ENCODE results near the gene ASXL1.

DNA sequence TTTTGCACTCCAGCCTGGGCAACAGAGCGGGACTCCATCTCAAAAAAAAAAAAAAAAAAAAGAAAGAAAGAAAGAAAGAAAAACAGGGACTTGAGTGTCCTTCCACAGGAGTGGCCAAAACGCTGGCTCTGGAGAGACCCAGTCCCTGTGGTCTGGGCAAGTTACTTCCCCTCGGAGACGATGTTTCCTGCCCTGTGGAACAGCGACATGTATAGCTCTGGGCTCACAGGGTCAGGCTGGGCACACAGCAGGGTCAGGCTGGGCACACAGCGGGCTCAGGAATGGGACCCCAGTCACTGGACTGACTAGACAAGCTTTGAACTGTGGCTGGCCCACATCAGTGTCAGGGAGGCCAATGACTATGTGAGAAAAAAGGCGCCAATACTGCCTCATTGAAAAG lies 110.7 kb downstream of the ASXL1 start:
- TF ChIP-seq RCOR1 (IDR thresholded peaks at IDR 0.05; ENCODE audit: low read length) (no peak), RXRA (IDR thresholded peaks at IDR 0.05; ENCODE audit: borderline replicate concordance, low read depth) (no peak), RFX5 (IDR thresholded peaks at IDR 0.05; ENCODE audit: low read length) (no peak)
- TF ChIP-seq, protein P1, sequence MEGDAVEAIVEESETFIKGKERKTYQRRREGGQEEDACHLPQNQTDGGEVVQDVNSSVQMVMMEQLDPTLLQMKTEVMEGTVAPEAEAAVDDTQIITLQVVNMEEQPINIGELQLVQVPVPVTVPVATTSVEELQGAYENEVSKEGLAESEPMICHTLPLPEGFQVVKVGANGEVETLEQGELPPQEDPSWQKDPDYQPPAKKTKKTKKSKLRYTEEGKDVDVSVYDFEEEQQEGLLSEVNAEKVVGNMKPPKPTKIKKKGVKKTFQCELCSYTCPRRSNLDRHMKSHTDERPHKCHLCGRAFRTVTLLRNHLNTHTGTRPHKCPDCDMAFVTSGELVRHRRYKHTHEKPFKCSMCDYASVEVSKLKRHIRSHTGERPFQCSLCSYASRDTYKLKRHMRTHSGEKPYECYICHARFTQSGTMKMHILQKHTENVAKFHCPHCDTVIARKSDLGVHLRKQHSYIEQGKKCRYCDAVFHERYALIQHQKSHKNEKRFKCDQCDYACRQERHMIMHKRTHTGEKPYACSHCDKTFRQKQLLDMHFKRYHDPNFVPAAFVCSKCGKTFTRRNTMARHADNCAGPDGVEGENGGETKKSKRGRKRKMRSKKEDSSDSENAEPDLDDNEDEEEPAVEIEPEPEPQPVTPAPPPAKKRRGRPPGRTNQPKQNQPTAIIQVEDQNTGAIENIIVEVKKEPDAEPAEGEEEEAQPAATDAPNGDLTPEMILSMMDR (IDR thresholded peaks at IDR 0.05), result no peak
- TF ChIP-seq, protein P2, sequence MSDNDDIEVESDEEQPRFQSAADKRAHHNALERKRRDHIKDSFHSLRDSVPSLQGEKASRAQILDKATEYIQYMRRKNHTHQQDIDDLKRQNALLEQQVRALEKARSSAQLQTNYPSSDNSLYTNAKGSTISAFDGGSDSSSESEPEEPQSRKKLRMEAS (IDR thresholded peaks at IDR 0.05; ENCODE audit: low read depth), result no peak
